HEK293T (cell line): Measurements from ENCODE around the gene SETD6.

Experiments
- BHLHE40 ChIP-seq: fragments of 450-650 bp; IDR thresholded peaks from 2 replicates; pipeline ENCODE4 v1.6.1; 2016; ENCODE audit warnings: mild to moderate bottlenecking, moderate library complexity, borderline replicate concordance
- FOXK2 ChIP-seq: fragments of 450-650 bp; IDR thresholded peaks from 2 replicates; pipeline ENCODE4 v1.6.1; 2016; ENCODE audit warnings: mild to moderate bottlenecking
- HDGF ChIP-seq: fragments of 450-650 bp; IDR thresholded peaks from 2 replicates; pipeline ENCODE4 v1.6.1; 2017; ENCODE audit warnings: antibody characterized with exemption, borderline replicate concordance

- no peak for TF ChIP-seq HDGF
- TF ChIP-seq FOXK2 = no peak
- no peak for TF ChIP-seq BHLHE40
Measured at GRCh38 chr16:58503863-58504688, 11.2 kb upstream of the SETD6 start.
